ENCODE results near the gene CIRBP. TPM values are rescaled to one million over a fixed set of nuclear protein-coding genes. Genes with fewer than 3 reads are reported as not detected.

CIRBP gene
- total and polyA plus RNA-seq, 9 of the 15 experiments (the other 6 are each of a cell fraction or from before 2014, with no cell fraction given): 20.5 to 327 (median 176) TPM

DNA sequence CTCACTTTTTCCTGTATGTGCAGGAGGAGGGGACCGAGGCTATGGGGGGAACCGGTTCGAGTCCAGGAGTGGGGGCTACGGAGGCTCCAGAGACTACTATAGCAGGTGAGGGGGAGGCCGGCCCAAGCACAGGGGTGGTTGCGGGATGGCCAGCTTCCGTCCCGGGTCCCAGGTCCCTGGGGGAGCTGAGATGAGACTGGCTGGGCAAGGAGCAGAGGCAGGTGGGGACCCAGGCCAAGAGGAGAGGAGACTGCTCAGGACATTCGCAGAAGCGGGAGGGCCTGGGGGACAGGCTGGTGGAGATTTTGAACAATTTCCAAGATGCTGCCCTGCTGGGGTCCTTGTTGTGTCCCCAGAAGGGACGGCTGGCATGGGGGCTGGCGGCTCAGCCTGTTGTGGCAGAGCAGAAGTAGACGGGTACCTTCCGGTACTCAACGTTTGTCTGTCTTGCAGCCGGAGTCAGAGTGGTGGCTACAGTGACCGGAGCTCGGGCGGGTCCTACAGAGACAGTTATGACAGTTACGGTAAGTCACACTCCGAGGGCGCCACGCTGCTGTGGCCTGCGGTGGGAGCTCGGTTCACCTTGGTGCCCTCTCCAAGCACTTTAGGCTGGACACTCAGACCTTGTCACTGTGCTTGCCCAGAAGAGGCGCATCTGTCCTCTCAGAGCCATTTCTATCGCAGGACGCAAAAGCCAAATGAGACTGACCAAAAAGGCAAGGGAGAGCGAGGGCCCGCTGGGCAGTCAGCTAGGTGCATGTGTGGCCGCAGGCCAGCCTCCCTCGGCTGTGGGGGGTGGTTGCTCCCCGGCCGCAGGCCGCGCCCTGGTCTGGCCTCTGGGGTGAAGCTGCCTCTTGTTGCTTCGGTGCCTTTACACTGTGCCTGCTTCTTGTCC lies 2.6 kb downstream of the CIRBP start (continued):
- TF ChIP-seq BCLAF1 (IDR thresholded peaks at IDR 0.05; ENCODE audit: borderline replicate concordance in 1 of 2, control insufficient read depth in 1 of 2, low read depth in 2 of 2, low read length in 1 of 2): no peak
- no peak for TF ChIP-seq EWSR1 (IDR thresholded peaks at IDR 0.05; ENCODE audit: borderline replicate concordance, low read depth, partially characterized antibody)
- TF ChIP-seq CREM (IDR thresholded peaks at IDR 0.05; ENCODE audit: low read depth): no peak
- TF ChIP-seq ZEB2 (IDR thresholded peaks at IDR 0.05): no peak
- 0 out of 2 replicates have a peak, but pooled peaks have one; percentile 9 for TF ChIP-seq FOXK1 (CRISPR knock-in tag; IDR thresholded peaks at IDR 0.05; ENCODE audit: borderline replicate concordance)
- no peak; the same call in 1 of the 2 replicates for TF ChIP-seq PHF8 (IDR thresholded peaks at IDR 0.05; ENCODE audit: borderline replicate concordance, low read length)
- TF ChIP-seq TRIM24 (IDR thresholded peaks at IDR 0.05): no peak
- TF ChIP-seq, protein P1, sequence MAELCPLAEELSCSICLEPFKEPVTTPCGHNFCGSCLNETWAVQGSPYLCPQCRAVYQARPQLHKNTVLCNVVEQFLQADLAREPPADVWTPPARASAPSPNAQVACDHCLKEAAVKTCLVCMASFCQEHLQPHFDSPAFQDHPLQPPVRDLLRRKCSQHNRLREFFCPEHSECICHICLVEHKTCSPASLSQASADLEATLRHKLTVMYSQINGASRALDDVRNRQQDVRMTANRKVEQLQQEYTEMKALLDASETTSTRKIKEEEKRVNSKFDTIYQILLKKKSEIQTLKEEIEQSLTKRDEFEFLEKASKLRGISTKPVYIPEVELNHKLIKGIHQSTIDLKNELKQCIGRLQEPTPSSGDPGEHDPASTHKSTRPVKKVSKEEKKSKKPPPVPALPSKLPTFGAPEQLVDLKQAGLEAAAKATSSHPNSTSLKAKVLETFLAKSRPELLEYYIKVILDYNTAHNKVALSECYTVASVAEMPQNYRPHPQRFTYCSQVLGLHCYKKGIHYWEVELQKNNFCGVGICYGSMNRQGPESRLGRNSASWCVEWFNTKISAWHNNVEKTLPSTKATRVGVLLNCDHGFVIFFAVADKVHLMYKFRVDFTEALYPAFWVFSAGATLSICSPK (IDR thresholded peaks at IDR 0.05; ENCODE audit: borderline replicate concordance): no peak
- TF ChIP-seq, protein P2, sequence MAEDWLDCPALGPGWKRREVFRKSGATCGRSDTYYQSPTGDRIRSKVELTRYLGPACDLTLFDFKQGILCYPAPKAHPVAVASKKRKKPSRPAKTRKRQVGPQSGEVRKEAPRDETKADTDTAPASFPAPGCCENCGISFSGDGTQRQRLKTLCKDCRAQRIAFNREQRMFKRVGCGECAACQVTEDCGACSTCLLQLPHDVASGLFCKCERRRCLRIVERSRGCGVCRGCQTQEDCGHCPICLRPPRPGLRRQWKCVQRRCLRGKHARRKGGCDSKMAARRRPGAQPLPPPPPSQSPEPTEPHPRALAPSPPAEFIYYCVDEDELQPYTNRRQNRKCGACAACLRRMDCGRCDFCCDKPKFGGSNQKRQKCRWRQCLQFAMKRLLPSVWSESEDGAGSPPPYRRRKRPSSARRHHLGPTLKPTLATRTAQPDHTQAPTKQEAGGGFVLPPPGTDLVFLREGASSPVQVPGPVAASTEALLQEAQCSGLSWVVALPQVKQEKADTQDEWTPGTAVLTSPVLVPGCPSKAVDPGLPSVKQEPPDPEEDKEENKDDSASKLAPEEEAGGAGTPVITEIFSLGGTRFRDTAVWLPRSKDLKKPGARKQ (CRISPR knock-in tag; IDR thresholded peaks at IDR 0.05): no peak
- TF ChIP-seq TAF1 (IDR thresholded peaks at IDR 0.05; ENCODE audit: control insufficient read depth, extremely low read depth, insufficient read depth, low read length, severe bottlenecking): no peak
- no peak for TF ChIP-seq ZNF518B (CRISPR knock-in tag; IDR thresholded peaks at IDR 0.05)
- TF ChIP-seq RBM22 (IDR thresholded peaks at IDR 0.05; ENCODE audit: low read depth, low read length, poor library complexity, severe bottlenecking): peak; percentile 65
- peak; percentile 52; the same call in 1 of the 2 replicates for TF ChIP-seq DMBX1 (CRISPR knock-in tag; IDR thresholded peaks at IDR 0.05; ENCODE audit: borderline replicate concordance)

All from K562 (cell line).